Inflammatory macrophage (primary cell): ENCODE measurements around the gene GPRIN1.
"Not testable (repeated sequence)": the region's sequence is repeated elsewhere in the genome, so short reads cannot be mapped to it uniquely, and the experiment has no call there.

Experiments
- DNase-seq, 2 donors: peaks; one replicate each; pipeline ENCODE4 v3.0.0-alpha.2; 2020 to 2022

Gene GPRIN1

GRCh38 chr5:176574297-176574591 is 35.7 kb downstream of the GPRIN1 start:
- no peak for DNase-seq

- DNase-seq = peak; percentile 45 to 48
Measured at GRCh38 chr5:176573564-176574296, 36.2 kb downstream of the GPRIN1 start.

GRCh38 chr5:176570044-176570443 is 39.9 kb downstream of the GPRIN1 start:
- peak in 1 of 2 donors; percentile 15 for DNase-seq

GRCh38 chr5:176568657-176569056 is 41.3 kb downstream of the GPRIN1 start:
- DNase-seq = no peak

GRCh38 chr5:176565760-176566288 is 44.1 kb downstream of the GPRIN1 start:
- DNase-seq = no peak

GRCh38 chr5:176564002-176564401 is 46.0 kb downstream of the GPRIN1 start:
- DNase-seq = no peak

- DNase-seq = no peak
Measured at GRCh38 chr5:176562189-176562588, 47.8 kb downstream of the GPRIN1 start.

GRCh38 chr5:176561259-176561658 is 48.7 kb downstream of the GPRIN1 start:
- DNase-seq = no peak

GRCh38 chr5:176560364-176560763 is 49.6 kb downstream of the GPRIN1 start:
- DNase-seq = no peak

GRCh38 chr5:176559683-176560082 is 50.3 kb downstream of the GPRIN1 start:
- DNase-seq = no peak

- no peak for DNase-seq
Measured at GRCh38 chr5:176557846-176558245, 52.1 kb downstream of the GPRIN1 start.

- DNase-seq = no peak
Measured at GRCh38 chr5:176553260-176554085, 56.5 kb downstream of the GPRIN1 start.

GRCh38 chr5:176552332-176552869 is 57.6 kb downstream of the GPRIN1 start:
- DNase-seq = no peak

- DNase-seq = not testable (repeated sequence)
Measured at GRCh38 chr5:176550937-176551336, 59.0 kb downstream of the GPRIN1 start.

- peak; percentile 17 to 24 for DNase-seq
Measured at GRCh38 chr5:176550275-176550831, 59.6 kb downstream of the GPRIN1 start.

- no peak for DNase-seq
Measured at GRCh38 chr5:176549871-176550270, 60.1 kb downstream of the GPRIN1 start.

- no peak for DNase-seq
Measured at GRCh38 chr5:176548967-176549444, 61.0 kb downstream of the GPRIN1 start, which contains the start of gene CDHR2. TSS of gene CDHR2 (plus strand) at chr5:176549342. CDS start at chr5:176565353, 16,011 bp downstream.

- DNase-seq = peak; percentile 37 to 38
Measured at GRCh38 chr5:176547802-176548201, 62.2 kb downstream of the GPRIN1 start.
